ENCODE data around the gene MYH9.

Gene MYH9

DNA sequence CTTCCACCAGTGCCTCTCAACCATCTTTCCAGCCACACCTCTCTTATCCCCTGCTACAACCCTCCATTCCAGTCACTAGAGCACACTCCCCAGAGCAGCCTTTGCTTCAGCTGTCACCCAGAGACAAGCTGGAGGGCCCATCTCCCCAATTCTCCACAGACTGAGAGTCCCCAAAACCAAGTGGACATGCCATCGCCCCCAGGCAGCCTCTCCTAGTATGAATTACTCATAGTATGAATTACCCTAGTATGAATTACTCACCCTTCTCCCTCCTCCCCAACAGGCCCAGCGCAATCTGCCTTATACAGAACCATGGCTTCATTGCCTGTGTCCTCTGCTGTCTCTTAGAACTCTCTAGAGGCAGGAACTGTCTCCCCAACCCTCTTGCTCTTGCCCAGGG, 24.8 kb downstream of the MYH9 start:
- no peak overlapping the region for H3K27ac ChIP-seq (ENCODE audit: low read depth, low read length)
- no peaks in the 10 kb centered on the region for H3K9me3 ChIP-seq (ENCODE audit: control insufficient read depth, insufficient read depth, low read length)
- no peaks in the 10 kb centered on the region for H3F3A ChIP-seq (ENCODE audit: control insufficient read depth, insufficient read depth)
- peaks cover 56% of the 10 kb centered on the region for H3K36me3 ChIP-seq (ENCODE audit: control insufficient read depth, low read length)
- H3K27me3 ChIP-seq (ENCODE audit: control insufficient read depth, low read length): no peaks in the 10 kb centered on the region
- H4K20me1 ChIP-seq (ENCODE audit: control insufficient read depth, insufficient read depth, low read depth, low read length): peaks cover 57% of the 10 kb centered on the region
- peaks cover 88% of the 10 kb centered on the region for H3K4me1 ChIP-seq (ENCODE audit: control insufficient read depth, low read length)
- no peaks in the 10 kb centered on the region for H3K9me2 ChIP-seq (replicated peaks; ENCODE audit: control insufficient read depth, low read length)
- peaks cover 100% of the 10 kb centered on the region for H3K79me2 ChIP-seq (ENCODE audit: control insufficient read depth, low read length)
- TF ChIP-seq, protein P1, sequence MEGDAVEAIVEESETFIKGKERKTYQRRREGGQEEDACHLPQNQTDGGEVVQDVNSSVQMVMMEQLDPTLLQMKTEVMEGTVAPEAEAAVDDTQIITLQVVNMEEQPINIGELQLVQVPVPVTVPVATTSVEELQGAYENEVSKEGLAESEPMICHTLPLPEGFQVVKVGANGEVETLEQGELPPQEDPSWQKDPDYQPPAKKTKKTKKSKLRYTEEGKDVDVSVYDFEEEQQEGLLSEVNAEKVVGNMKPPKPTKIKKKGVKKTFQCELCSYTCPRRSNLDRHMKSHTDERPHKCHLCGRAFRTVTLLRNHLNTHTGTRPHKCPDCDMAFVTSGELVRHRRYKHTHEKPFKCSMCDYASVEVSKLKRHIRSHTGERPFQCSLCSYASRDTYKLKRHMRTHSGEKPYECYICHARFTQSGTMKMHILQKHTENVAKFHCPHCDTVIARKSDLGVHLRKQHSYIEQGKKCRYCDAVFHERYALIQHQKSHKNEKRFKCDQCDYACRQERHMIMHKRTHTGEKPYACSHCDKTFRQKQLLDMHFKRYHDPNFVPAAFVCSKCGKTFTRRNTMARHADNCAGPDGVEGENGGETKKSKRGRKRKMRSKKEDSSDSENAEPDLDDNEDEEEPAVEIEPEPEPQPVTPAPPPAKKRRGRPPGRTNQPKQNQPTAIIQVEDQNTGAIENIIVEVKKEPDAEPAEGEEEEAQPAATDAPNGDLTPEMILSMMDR (IDR thresholded peaks at IDR 0.05; ENCODE audit: low read depth, low read length, poor library complexity, severe bottlenecking): no peak
- TF ChIP-seq EZH2phosphoT487 (IDR thresholded peaks at IDR 0.05; ENCODE audit: borderline replicate concordance, low read length): no peak
- H3K4me3 ChIP-seq (ENCODE audit: low read length): no peak overlapping the region
- peak overlapping the region; percentile 10; the same call in 1 of the 2 replicates for H3K4me2 ChIP-seq (ENCODE audit: low read length)

DNA sequence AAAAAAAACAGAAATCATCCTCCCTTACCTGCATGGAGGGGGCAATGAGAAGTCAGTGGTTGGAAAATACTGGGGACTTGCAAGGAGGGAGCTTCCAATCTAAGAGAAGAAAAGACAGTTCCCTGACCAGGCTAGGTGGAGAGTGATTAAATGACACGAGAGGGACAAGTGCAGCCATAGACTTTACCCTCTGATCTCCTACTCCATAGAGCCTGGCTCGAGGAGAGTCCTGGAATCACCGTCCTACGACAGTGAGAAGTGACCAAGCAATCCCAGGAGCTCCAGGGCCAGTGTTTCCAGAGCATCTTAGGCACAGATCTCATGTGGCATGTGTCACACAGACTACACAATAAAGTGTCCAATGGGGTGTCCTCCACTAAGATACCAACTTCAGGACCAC, 25.7 kb downstream of the MYH9 start:
- no peak for TF ChIP-seq EZH2phosphoT487 (IDR thresholded peaks at IDR 0.05; ENCODE audit: borderline replicate concordance, low read length)
- TF ChIP-seq, protein P1 (IDR thresholded peaks at IDR 0.05; ENCODE audit: low read depth, low read length, poor library complexity, severe bottlenecking): no peak
- peaks cover 55% of the 10 kb centered on the region for H4K20me1 ChIP-seq (ENCODE audit: control insufficient read depth, insufficient read depth, low read depth, low read length)
- peaks cover 89% of the 10 kb centered on the region for H3K4me1 ChIP-seq (ENCODE audit: control insufficient read depth, low read length)
- no peaks in the 10 kb centered on the region for H3K9me3 ChIP-seq (ENCODE audit: control insufficient read depth, insufficient read depth, low read length)
- no peaks in the 10 kb centered on the region for H3K9me2 ChIP-seq (replicated peaks; ENCODE audit: control insufficient read depth, low read length)
- H3K4me2 ChIP-seq (ENCODE audit: low read length): peak overlapping the region; percentile 10; the same call in 1 of the 2 replicates
- no peaks in the 10 kb centered on the region for H3K27me3 ChIP-seq (ENCODE audit: control insufficient read depth, low read length)
- no peak overlapping the region for H3K4me3 ChIP-seq (ENCODE audit: low read length)
- peaks cover 100% of the 10 kb centered on the region for H3K79me2 ChIP-seq (ENCODE audit: control insufficient read depth, low read length)
- H3K27ac ChIP-seq (ENCODE audit: low read depth, low read length): no peak overlapping the region
- peaks cover 55% of the 10 kb centered on the region for H3K36me3 ChIP-seq (ENCODE audit: control insufficient read depth, low read length)
- no peaks in the 10 kb centered on the region for H3F3A ChIP-seq (ENCODE audit: control insufficient read depth, insufficient read depth)

DNA sequence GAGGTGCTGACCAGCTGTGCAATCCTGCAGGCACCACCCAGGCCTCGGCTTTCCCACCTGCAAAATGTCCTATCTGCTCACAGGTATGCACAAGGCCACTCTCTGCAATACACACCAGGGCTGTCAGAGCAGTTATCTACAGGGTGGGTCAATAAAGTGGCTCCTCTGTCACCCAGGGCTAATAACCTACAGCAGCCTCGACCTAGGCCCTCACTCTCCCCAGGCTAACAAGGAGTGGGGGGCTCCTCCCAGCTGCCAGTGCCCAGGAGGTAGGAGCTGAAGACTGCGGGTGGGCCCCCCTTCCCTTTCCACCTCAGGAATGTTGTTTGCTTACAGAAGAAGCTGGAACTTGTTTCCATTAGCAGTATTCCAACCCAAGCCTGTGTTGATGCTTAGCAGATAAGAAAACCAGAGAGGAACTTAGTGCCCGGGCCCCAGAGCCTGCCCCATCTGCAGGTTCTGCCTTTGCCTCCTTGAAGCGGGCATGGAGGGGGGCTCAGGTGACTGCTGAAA, 26.8 kb downstream of the MYH9 start:
- Histone ChIP-seq H3K9me2 (replicated peaks; ENCODE audit: control insufficient read depth, low read length) (no peaks in the 10 kb centered on the region), H3K27me3 (ENCODE audit: control insufficient read depth, low read length) (no peaks in the 10 kb centered on the region), H3K9me3 (ENCODE audit: control insufficient read depth, insufficient read depth, low read length) (no peaks in the 10 kb centered on the region), H3K4me2 (ENCODE audit: low read length) (peak overlapping the region; percentile 40), H3F3A (ENCODE audit: control insufficient read depth, insufficient read depth) (no peaks in the 10 kb centered on the region), H3K4me3 (ENCODE audit: low read length) (no peak overlapping the region), H3K79me2 (ENCODE audit: control insufficient read depth, low read length) (peaks cover 100% of the 10 kb centered on the region), H3K4me1 (ENCODE audit: control insufficient read depth, low read length) (peaks cover 90% of the 10 kb centered on the region), H3K36me3 (ENCODE audit: control insufficient read depth, low read length) (peaks cover 54% of the 10 kb centered on the region), H4K20me1 (ENCODE audit: control insufficient read depth, insufficient read depth, low read depth, low read length) (peaks cover 58% of the 10 kb centered on the region), H3K27ac (ENCODE audit: low read depth, low read length) (no peak overlapping the region)
- no peak for TF ChIP-seq EZH2phosphoT487 (IDR thresholded peaks at IDR 0.05; ENCODE audit: borderline replicate concordance, low read length)
- TF ChIP-seq, protein P1 (IDR thresholded peaks at IDR 0.05; ENCODE audit: low read depth, low read length, poor library complexity, severe bottlenecking): no peak

Data from DOHH2 (cell line).